Ascending aorta (tissue), 2 donors: Measurements from ENCODE around the gene TERF2IP. TPM values are rescaled to one million over a fixed set of nuclear protein-coding genes. Genes with fewer than 3 reads are reported as not detected.

Experiments used
- DNase-seq, 2 donors: peaks; one replicate each; pipeline ENCODE4 v3.0.0-alpha.2; 2019; ENCODE audit warnings: low spot score in 2 of 2
- H3K27ac ChIP-seq, 2 donors: fragments of 200-600 bp; sonication (generic); one replicate each; pipeline ENCODE4 v1.5.1; 2016 to 2017; ENCODE audit warnings: mild to moderate bottlenecking in 1 of 2
- H3K27me3 ChIP-seq: fragments of 200-600 bp; sonication (generic); one replicate; pipeline ENCODE4 v1.5.1; 2017
- H3K36me3 ChIP-seq, 2 donors: fragments of 200-600 bp; sonication (generic); one replicate each; pipeline ENCODE4 v1.5.1; 2016
- H3K4me1 ChIP-seq, 2 donors: fragments of 200-600 bp; sonication (generic); one replicate each; pipeline ENCODE4 v1.5.1; 2016 to 2017; ENCODE audit warnings: mild to moderate bottlenecking in 1 of 2
- H3K4me3 ChIP-seq, 2 donors: fragments of 200-600 bp; sonication (generic); one replicate each; pipeline ENCODE4 v1.5.1; 2016 to 2017; ENCODE audit warnings: mild to moderate bottlenecking in 1 of 2
- H3K9me3 ChIP-seq, 2 donors: fragments of 200-600 bp; sonication (generic); one replicate each; pipeline ENCODE4 v1.5.1; 2016
- CTCF ChIP-seq, 3 experiments: fragments of 200-600 bp in 2 of 3; fragments of 450-650 bp in 1 of 3; sonication (generic) in 2 of 3; IDR thresholded peaks; one replicate each; pipeline ENCODE4 v1.5.1; 2016 to 2019; ENCODE audit warnings: antibody characterized with exemption in 3 of 3, mild to moderate bottlenecking in 1 of 3, moderate library complexity in 1 of 3
- intact Hi-C: fragments of 100-400 bp; cut with DNase I; formaldehyde crosslinking; loops from one replicate; pipeline ENCODE4 v1.15.1; 2023
- total RNA-seq: library from RNA; depleted of rRNA; stranded (reverse); fragments of >200 nt; gene quantifications from one replicate; pipeline ENCODE4 v1.1.0, GENCODE V29; 2016

The TERF2IP gene
- total RNA-seq, 1 donor from 2014 or later, result 41.0 TPM

- no peak for DNase-seq
- intact Hi-C loops, result loop anchor here (10.0 kb wide), 1 partner anchor 636 kb away; the partner anchor contains the start of gene WDR59
- Histone ChIP-seq H3K4me1 (peaks cover 0 to 27% of the 10 kb centered on the region in 2 donors), H3K4me3 (no peak overlapping the region), H3K36me3 (peaks cover 29 to 43% of the 10 kb centered on the region in 2 donors), H3K9me3 (no peaks in the 10 kb centered on the region), H3K27ac (no peak overlapping the region), H3K27me3 (no peaks in the 10 kb centered on the region)
- no peak for TF ChIP-seq CTCF (IDR thresholded peaks at IDR 0.05)
These were observed 27.0 kb upstream of the TERF2IP start for GRCh38 chr16:75620326-75621169.

GRCh38 chr16:75621170-75621477, 26.4 kb upstream of the TERF2IP start:
- Histone ChIP-seq H3K4me1 (peaks cover 0 to 27% of the 10 kb centered on the region in 2 donors), H3K27ac (no peak overlapping the region), H3K9me3 (no peaks in the 10 kb centered on the region), H3K36me3 (peaks cover 24 to 42% of the 10 kb centered on the region in 2 donors), H3K27me3 (no peaks in the 10 kb centered on the region), H3K4me3 (no peak overlapping the region)
- TF ChIP-seq CTCF (IDR thresholded peaks at IDR 0.05), result peak; percentile 6 to 60 (median 33)
- DNase-seq, result no peak
- intact Hi-C loops, result loop anchor here (10.0 kb wide), 1 partner anchor 636 kb away; the partner anchor contains the start of gene WDR59

- Histone ChIP-seq H3K9me3 (no peaks in the 10 kb centered on the region), H3K36me3 (peaks cover 27 to 44% of the 10 kb centered on the region in 2 donors), H3K4me1 (peaks cover 0 to 27% of the 10 kb centered on the region in 2 donors), H3K27ac (peak within 1 kb of the TSS; percentile 91 to 95), H3K27me3 (no peaks in the 10 kb centered on the region), H3K4me3 (peak within 1 kb of the TSS; percentile 67 to 75)
- no peak for TF ChIP-seq CTCF (IDR thresholded peaks at IDR 0.05)
- intact Hi-C loops, result loop anchor here (1.0 to 10.0 kb wide), 8 partner anchors 24 to 638 kb away; partner anchors contain the start of genes GABARAPL2, KARS1, TERF2IP and TMEM170A
- DNase-seq, result peak; percentile 97 to 100
These were observed 24.6 kb upstream of the TERF2IP start, which contains the start of gene ADAT1 for GRCh38 chr16:75622761-75623605. Gene ADAT1, minus strand, starts transcription at chr16:75623281. Its CDS starts 2,482 bp downstream, at chr16:75620799.

GRCh38 chr16:75624921-75625334, 22.6 kb upstream of the TERF2IP start:
- intact Hi-C loops, result loop anchor here (10.0 kb wide), 1 partner anchor 640 kb away; the partner anchor contains the start of gene WDR59
- Histone ChIP-seq H3K9me3 (no peaks in the 10 kb centered on the region), H3K36me3 (peaks cover 35 to 47% of the 10 kb centered on the region in 2 donors), H3K27me3 (no peaks in the 10 kb centered on the region), H3K4me3 (no peak overlapping the region), H3K27ac (peak overlapping the region in 1 of 2 donors; percentile 36), H3K4me1 (peaks cover 0 to 27% of the 10 kb centered on the region in 2 donors)
- DNase-seq, result no peak
- TF ChIP-seq CTCF (IDR thresholded peaks at IDR 0.05), result no peak

- intact Hi-C loops, result loop anchor here (10.0 kb wide), 1 partner anchor 642 kb away; the partner anchor contains the start of gene WDR59
- Histone ChIP-seq H3K4me1 (peaks cover 0 to 11% of the 10 kb centered on the region in 2 donors), H3K36me3 (peaks cover 54 to 62% of the 10 kb centered on the region in 2 donors), H3K4me3 (no peak overlapping the region), H3K9me3 (no peaks in the 10 kb centered on the region), H3K27me3 (no peaks in the 10 kb centered on the region), H3K27ac (no peak overlapping the region)
- TF ChIP-seq CTCF (IDR thresholded peaks at IDR 0.05), result no peak
- DNase-seq, result no peak
These were observed 20.8 kb upstream of the TERF2IP start for GRCh38 chr16:75626806-75627205.
